Left ventricle myocardium inferior (tissue), 1 donor: Measurements from ENCODE around the gene PRDM16. TPM values are rescaled to one million over a fixed set of nuclear protein-coding genes. Genes with fewer than 3 reads are reported as not detected.

ENCODE experiments used
- DNase-seq: peaks from one replicate; pipeline ENCODE4 v3.0.0-alpha.2; 2020
- H3K27ac ChIP-seq: fragments of 200-600 bp; replicated peaks from 2 replicates; pipeline ENCODE4 v1.8.0; 2021
- H3K27me3 ChIP-seq: fragments of 200-600 bp; 2 replicates; pipeline ENCODE4 v1.8.0; 2021; ENCODE audit warnings: low read depth
- H3K36me3 ChIP-seq: fragments of 200-600 bp; 2 replicates; pipeline ENCODE4 v1.8.0; 2021
- H3K4me1 ChIP-seq: fragments of 200-600 bp; 2 replicates; pipeline ENCODE4 v1.8.0; 2021
- H3K4me3 ChIP-seq: fragments of 200-600 bp; 2 replicates; pipeline ENCODE4 v1.8.0; 2021; ENCODE audit warnings: mild to moderate bottlenecking, moderate library complexity
- H3K9me3 ChIP-seq: fragments of 200-600 bp; replicated peaks from 2 replicates; pipeline ENCODE4 v1.8.0; 2021
- intact Hi-C: fragments of 100-400 bp; cut with micrococcal nuclease; formaldehyde crosslinking; loops from one replicate; pipeline ENCODE4 v1.11.0; 2022
- total RNA-seq: library from RNA; stranded (reverse); fragmentation: NEBNext Ultra II Directional; extraction: Animal tissue kit (Norgen Biotek cat#: 25700); gene quantifications from one replicate; pipeline ENCODE4 v1.2.1, GENCODE V29; 2021
- TF ChIP-seq, protein P1 (sequence below): fragments of 200-600 bp; IDR thresholded peaks from 2 replicates; pipeline ENCODE4 v1.8.0; 2021; ENCODE audit warnings: antibody characterized with exemption, mild to moderate bottlenecking, borderline replicate concordance
- donor health status: DM: no; HTN: yes; CAD: no; lungs with severe emphysema.

Gene PRDM16
- total RNA-seq, 1 donor from 2014 or later = 16.6 TPM

DNA sequence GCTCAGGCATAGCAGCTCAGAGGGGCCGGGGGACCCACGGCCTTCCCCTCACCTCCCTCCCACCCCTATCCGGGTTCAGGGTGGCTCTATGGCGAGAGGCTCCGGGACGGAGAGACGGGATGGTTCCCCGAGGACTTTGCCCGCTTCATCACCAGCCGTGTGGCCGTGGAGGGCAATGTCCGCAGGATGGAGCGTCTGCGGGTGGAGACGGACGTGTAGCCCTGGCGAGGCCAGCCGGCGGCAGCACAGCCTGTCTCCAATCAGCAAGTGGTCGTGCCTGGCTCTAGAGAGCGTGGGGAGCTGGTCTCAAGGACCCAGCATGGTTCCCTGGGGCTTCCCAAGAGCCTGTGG is 411.3 kb downstream of the PRDM16 start:
- no peak overlapping the region for H3K4me3 ChIP-seq
- H3K27me3 ChIP-seq = peaks cover 22% of the 10 kb centered on the region
- no peaks in the 10 kb centered on the region for H3K9me3 ChIP-seq
- intact Hi-C loops = no loop called here
- H3K36me3 ChIP-seq = no peaks in the 10 kb centered on the region
- no peak for DNase-seq
- H3K4me1 ChIP-seq = no peaks in the 10 kb centered on the region
- TF ChIP-seq, protein P1, sequence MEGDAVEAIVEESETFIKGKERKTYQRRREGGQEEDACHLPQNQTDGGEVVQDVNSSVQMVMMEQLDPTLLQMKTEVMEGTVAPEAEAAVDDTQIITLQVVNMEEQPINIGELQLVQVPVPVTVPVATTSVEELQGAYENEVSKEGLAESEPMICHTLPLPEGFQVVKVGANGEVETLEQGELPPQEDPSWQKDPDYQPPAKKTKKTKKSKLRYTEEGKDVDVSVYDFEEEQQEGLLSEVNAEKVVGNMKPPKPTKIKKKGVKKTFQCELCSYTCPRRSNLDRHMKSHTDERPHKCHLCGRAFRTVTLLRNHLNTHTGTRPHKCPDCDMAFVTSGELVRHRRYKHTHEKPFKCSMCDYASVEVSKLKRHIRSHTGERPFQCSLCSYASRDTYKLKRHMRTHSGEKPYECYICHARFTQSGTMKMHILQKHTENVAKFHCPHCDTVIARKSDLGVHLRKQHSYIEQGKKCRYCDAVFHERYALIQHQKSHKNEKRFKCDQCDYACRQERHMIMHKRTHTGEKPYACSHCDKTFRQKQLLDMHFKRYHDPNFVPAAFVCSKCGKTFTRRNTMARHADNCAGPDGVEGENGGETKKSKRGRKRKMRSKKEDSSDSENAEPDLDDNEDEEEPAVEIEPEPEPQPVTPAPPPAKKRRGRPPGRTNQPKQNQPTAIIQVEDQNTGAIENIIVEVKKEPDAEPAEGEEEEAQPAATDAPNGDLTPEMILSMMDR = no peak
- no peak overlapping the region for H3K27ac ChIP-seq

DNA sequence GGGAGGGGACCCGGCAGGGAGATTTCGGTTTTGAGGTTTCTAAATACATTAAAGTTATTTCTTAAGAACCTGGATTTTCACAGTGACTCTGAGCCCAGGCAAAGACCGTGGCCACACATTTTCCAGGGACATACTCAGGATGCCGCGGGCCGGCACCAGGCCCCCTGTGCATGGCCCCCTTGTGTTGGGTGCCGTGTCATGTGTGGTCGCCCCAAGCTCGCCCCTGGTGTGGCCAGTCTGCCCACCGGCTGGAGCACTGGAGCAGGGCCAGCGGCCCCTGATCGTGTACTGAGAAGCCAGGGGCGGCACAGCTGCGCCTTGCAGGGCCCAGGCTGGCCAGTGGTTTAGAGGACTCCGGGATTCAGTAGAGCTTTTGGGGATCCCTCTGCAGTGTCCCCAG is 412.0 kb downstream of the PRDM16 start:
- TF ChIP-seq, protein P1 = no peak
- H3K9me3 ChIP-seq = no peaks in the 10 kb centered on the region
- intact Hi-C loops = no loop called here
- no peak overlapping the region for H3K27ac ChIP-seq
- no peak overlapping the region for H3K4me3 ChIP-seq
- H3K27me3 ChIP-seq = peaks cover 29% of the 10 kb centered on the region
- H3K36me3 ChIP-seq = no peaks in the 10 kb centered on the region
- no peak for DNase-seq
- H3K4me1 ChIP-seq = no peaks in the 10 kb centered on the region

- TF ChIP-seq, protein P1 = no peak
- intact Hi-C loops = no loop called here
- no peak overlapping the region for H3K27ac ChIP-seq
- peaks cover 33% of the 10 kb centered on the region for H3K27me3 ChIP-seq
- DNase-seq = no peak
- H3K9me3 ChIP-seq = no peaks in the 10 kb centered on the region
- no peak overlapping the region for H3K4me3 ChIP-seq
- no peaks in the 10 kb centered on the region for H3K4me1 ChIP-seq
- no peaks in the 10 kb centered on the region for H3K36me3 ChIP-seq
Measured at GRCh38 chr1:3481836-3482375, 412.9 kb downstream of the PRDM16 start.

DNA sequence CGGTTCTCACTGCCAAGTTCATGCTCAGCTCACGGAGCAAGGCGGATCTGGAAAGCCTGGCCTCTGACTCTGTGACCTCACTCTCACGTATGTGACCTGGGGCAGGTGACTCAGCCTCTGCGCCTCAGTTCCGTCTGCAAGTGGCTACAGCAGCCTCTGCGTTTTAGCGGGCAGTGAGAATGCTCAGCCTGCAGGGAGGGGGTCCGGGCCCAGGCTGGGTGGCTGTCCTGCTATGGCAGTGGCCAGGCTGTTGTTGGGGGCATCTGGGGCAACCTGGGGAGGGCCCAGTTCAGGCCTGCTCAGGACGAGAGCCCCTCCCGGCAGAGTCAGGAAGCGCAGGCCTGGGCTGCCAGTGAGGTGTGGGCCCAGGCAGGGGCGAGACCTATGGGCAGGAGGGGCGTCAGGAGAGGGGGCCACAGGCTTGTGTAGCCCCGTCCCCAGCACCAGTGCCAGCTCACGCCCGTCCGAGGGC is 413.4 kb downstream of the PRDM16 start:
- peaks cover 33% of the 10 kb centered on the region for H3K27me3 ChIP-seq
- TF ChIP-seq, protein P1 = no peak
- no peaks in the 10 kb centered on the region for H3K9me3 ChIP-seq
- H3K27ac ChIP-seq = no peak overlapping the region
- DNase-seq = no peak
- H3K36me3 ChIP-seq = no peaks in the 10 kb centered on the region
- intact Hi-C loops = no loop called here
- no peaks in the 10 kb centered on the region for H3K4me1 ChIP-seq
- no peak overlapping the region for H3K4me3 ChIP-seq

- Histone ChIP-seq H3K4me3 (no peak overlapping the region), H3K27me3 (peaks cover 33% of the 10 kb centered on the region), H3K4me1 (no peaks in the 10 kb centered on the region), H3K27ac (no peak overlapping the region), H3K36me3 (no peaks in the 10 kb centered on the region), H3K9me3 (peaks cover 5% of the 10 kb centered on the region)
- TF ChIP-seq, protein P1 = no peak
- intact Hi-C loops = no loop called here
- no peak for DNase-seq
Measured at GRCh38 chr1:3483380-3483779, 414.4 kb downstream of the PRDM16 start.
